Breast epithelium (tissue), 4 donors: Measurements from ENCODE around the gene TSPAN7. TPM values are rescaled to one million over a fixed set of nuclear protein-coding genes. Genes with fewer than 3 reads are reported as not detected.
A peak's percentile ranks its signal among the peaks of the same experiment; 100 is the strongest.

Source experiments
- DNase-seq, 2 donors: peaks; one replicate each; pipeline ENCODE4 v3.0.0-alpha.2; 2019; ENCODE audit warnings: low spot score in 2 of 2
- H3K27ac ChIP-seq, 2 donors: fragments of 200-600 bp; sonication (generic) in 1 of 2; one replicate each; pipeline ENCODE4 v1.5.1; 2016 to 2019; ENCODE audit warnings: mild to moderate bottlenecking in 1 of 2
- H3K27me3 ChIP-seq, 2 donors: fragments of 200-600 bp; sonication (generic) in 1 of 2; one replicate each; pipeline versions ENCODE4 v1.5.1 to v1.6.0; 2017 to 2019; ENCODE audit warnings: control low read depth in 1 of 2, mild to moderate bottlenecking in 1 of 2
- H3K36me3 ChIP-seq: fragments of 200-600 bp; one replicate; pipeline ENCODE4 v1.5.1; 2019
- H3K4me1 ChIP-seq, 2 donors: fragments of 200-600 bp; sonication (generic); one replicate each; pipeline ENCODE4 v1.5.1; 2016 to 2019; ENCODE audit warnings: control low read depth in 1 of 2
- H3K4me3 ChIP-seq, 3 donors: fragments of 200-600 bp; sonication (generic); 1 replicate in 2 of 3; 2 replicates in 1 of 3; pipeline ENCODE4 v1.5.1; 2016 to 2019; ENCODE audit warnings: mild to moderate bottlenecking in 3 of 3, moderate library complexity in 2 of 3
- H3K9me3 ChIP-seq, 2 donors: fragments of 200-600 bp; sonication (generic) in 1 of 2; one replicate each; pipeline ENCODE4 v1.5.1; 2016 to 2019; ENCODE audit warnings: control low read depth in 1 of 2
- CTCF ChIP-seq, 3 donors: fragments of 450-650 bp; IDR thresholded peaks; one replicate each; pipeline ENCODE4 v1.5.1; 2016 to 2017; ENCODE audit warnings: antibody characterized with exemption in 3 of 3, mild to moderate bottlenecking in 3 of 3, moderate library complexity in 3 of 3
- POLR2A ChIP-seq: fragments of 450-650 bp; IDR thresholded peaks from one replicate; pipeline ENCODE4 v1.6.1; 2016; ENCODE audit warnings: antibody characterized with exemption, mild to moderate bottlenecking, moderate library complexity
- POLR2AphosphoS5 ChIP-seq, 3 donors: sonication (generic); formaldehyde crosslinking; IDR thresholded peaks; one replicate each; pipeline ENCODE4 v1.6.1; 2017; ENCODE audit warnings: antibody characterized with exemption in 3 of 3
- intact Hi-C: fragments of 100-400 bp; cut with DNase I; formaldehyde crosslinking; loops from one replicate; pipeline ENCODE4 v1.15.1; 2023; ENCODE audit warnings: low total_unique reads
- total RNA-seq, 3 donors: library from RNA; depleted of rRNA; stranded (reverse); fragments of >200 nt; gene quantifications; one replicate each; pipeline ENCODE4 v1.1.0, GENCODE V29; 2016

Gene TSPAN7
- total RNA-seq, 3 donors from 2014 or later: 15.5 to 26.9 (median 25.9) TPM

GRCh38 chrX:38627683-38628082, 66.3 kb downstream of the TSPAN7 start:
- DNase-seq: no peak
- TF ChIP-seq CTCF (IDR thresholded peaks at IDR 0.05) (no peak), POLR2AphosphoS5 (IDR thresholded peaks at IDR 0.05) (no peak), POLR2A (no peak)
- Histone ChIP-seq H3K4me1 (no peaks in the 10 kb centered on the region), H3K4me3 (no peak overlapping the region), H3K27ac (no peak overlapping the region), H3K36me3 (no peaks in the 10 kb centered on the region), H3K27me3 (peaks cover 0 to 34% of the 10 kb centered on the region in 2 donors), H3K9me3 (no peaks in the 10 kb centered on the region)
- intact Hi-C loops: no loop called here

DNA sequence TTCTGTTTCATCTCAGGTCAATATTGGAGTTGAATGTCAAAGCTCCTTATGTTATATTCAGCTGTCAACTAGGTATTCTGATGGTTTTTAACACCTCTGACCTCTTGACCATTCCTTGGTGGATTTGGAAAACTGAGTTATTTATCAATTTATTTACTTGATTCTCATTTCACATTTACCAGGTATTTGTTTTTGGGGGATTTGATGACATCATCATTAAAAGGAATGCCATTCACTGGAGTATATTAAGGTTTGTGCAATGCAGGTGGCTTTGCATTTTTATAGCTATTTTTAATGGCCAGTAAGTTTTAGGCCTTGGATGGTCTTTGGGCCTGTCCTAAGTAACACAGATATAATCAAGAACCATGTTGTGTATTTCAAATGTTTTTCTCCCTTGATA, 67.2 kb downstream of the TSPAN7 start:
- intact Hi-C loops: no loop called here
- no peak overlapping the region for H3K27ac ChIP-seq
- TF ChIP-seq POLR2A (no peak), CTCF (IDR thresholded peaks at IDR 0.05) (no peak), POLR2AphosphoS5 (IDR thresholded peaks at IDR 0.05) (no peak)
- DNase-seq: no peak
- peaks cover 0 to 30% of the 10 kb centered on the region in 2 donors for H3K27me3 ChIP-seq
- H3K4me3 ChIP-seq: no peak overlapping the region
- H3K36me3 ChIP-seq: no peaks in the 10 kb centered on the region
- H3K4me1 ChIP-seq: no peaks in the 10 kb centered on the region
- H3K9me3 ChIP-seq: no peaks in the 10 kb centered on the region

DNA sequence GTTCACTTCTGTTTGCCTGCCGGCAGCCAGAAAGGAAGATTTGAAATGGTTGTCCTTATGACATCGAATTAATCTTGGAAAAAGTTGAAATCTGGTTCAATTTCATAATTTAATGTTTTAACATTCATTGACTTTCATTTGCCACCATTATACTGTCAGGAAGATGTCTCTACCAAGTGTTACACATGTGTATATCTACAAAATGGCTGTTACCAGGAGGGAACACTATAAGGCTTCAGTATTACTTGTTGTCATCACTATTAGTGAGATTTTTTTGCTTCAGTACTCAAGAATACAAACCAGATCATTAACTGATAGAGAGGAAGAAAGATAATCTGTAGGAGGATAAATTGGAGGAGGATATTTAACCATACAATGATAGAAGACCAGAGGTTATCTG, 71.2 kb downstream of the TSPAN7 start:
- no peak for TF ChIP-seq CTCF (IDR thresholded peaks at IDR 0.05)
- TF ChIP-seq POLR2A: no peak
- no peak for TF ChIP-seq POLR2AphosphoS5 (IDR thresholded peaks at IDR 0.05)
- Histone ChIP-seq H3K27ac (no peak overlapping the region), H3K4me1 (no peaks in the 10 kb centered on the region), H3K36me3 (no peaks in the 10 kb centered on the region), H3K9me3 (no peaks in the 10 kb centered on the region), H3K27me3 (peaks cover 0 to 24% of the 10 kb centered on the region in 2 donors), H3K4me3 (peak overlapping the region in 1 of 3 donors; percentile 10)
- intact Hi-C loops: no loop called here
- DNase-seq: no peak

- intact Hi-C loops: no loop called here
- TF ChIP-seq POLR2AphosphoS5 (IDR thresholded peaks at IDR 0.05) (no peak), CTCF (IDR thresholded peaks at IDR 0.05) (no peak), POLR2A (no peak)
- no peaks in the 10 kb centered on the region for H3K36me3 ChIP-seq
Measured at GRCh38 chrX:38634665-38635064, 73.3 kb downstream of the TSPAN7 start.

GRCh38 chrX:38636949-38637819, 75.8 kb downstream of the TSPAN7 start:
- no peak overlapping the region for H3K27ac ChIP-seq
- peaks cover 0 to 56% of the 10 kb centered on the region in 2 donors for H3K27me3 ChIP-seq
- no peak for TF ChIP-seq POLR2A
- peak in 1 of 2 donors; percentile 48 for DNase-seq
- no peak overlapping the region for H3K4me3 ChIP-seq
- no peaks in the 10 kb centered on the region for H3K4me1 ChIP-seq
- H3K36me3 ChIP-seq: no peaks in the 10 kb centered on the region
- H3K9me3 ChIP-seq: no peaks in the 10 kb centered on the region
- intact Hi-C loops: no loop called here

More at GRCh38 chrX:38634665-38635064, 73.3 kb downstream of the TSPAN7 start:
- Histone ChIP-seq H3K4me3 (no peak overlapping the region), H3K27ac (no peak overlapping the region), H3K27me3 (peaks cover 0 to 35% of the 10 kb centered on the region in 2 donors), H3K9me3 (no peaks in the 10 kb centered on the region), H3K4me1 (no peaks in the 10 kb centered on the region)
- DNase-seq: no peak
